Measurements from ENCODE around the gene ANAPC2.

The ANAPC2 gene

GRCh38 chr9:137172901-137173795, 15.2 kb downstream of the ANAPC2 start:
- DNase-seq = no peak

- no peak for DNase-seq
Measured at GRCh38 chr9:137171149-137171900, 17.0 kb downstream of the ANAPC2 start.

- no peak for DNase-seq
Measured at GRCh38 chr9:137170486-137171148, 17.7 kb downstream of the ANAPC2 start.

- DNase-seq = no peak
Measured at GRCh38 chr9:137169896-137170358, 18.4 kb downstream of the ANAPC2 start, which contains the start of gene LRRC26. Gene LRRC26 (minus strand): TSS chr9:137170051. CDS start chr9:137169943, 108 bp downstream.

- peak; percentile 86 for DNase-seq
Measured at GRCh38 chr9:137168904-137169856, 19.2 kb downstream of the ANAPC2 start.

GRCh38 chr9:137168573-137168903, 19.8 kb downstream of the ANAPC2 start:
- DNase-seq = no peak

GRCh38 chr9:137167747-137168572, 20.4 kb downstream of the ANAPC2 start:
- DNase-seq = peak; percentile 19

GRCh38 chr9:137167277-137167746, 21.0 kb downstream of the ANAPC2 start:
- no peak for DNase-seq

GRCh38 chr9:137166380-137167229, 21.8 kb downstream of the ANAPC2 start:
- DNase-seq = no peak

GRCh38 chr9:137165250-137165836, 23.0 kb downstream of the ANAPC2 start:
- DNase-seq = no peak

GRCh38 chr9:137164370-137165249, 23.8 kb downstream of the ANAPC2 start:
- no peak for DNase-seq

GRCh38 chr9:137163805-137164204, 24.6 kb downstream of the ANAPC2 start:
- DNase-seq = no peak

- no peak for DNase-seq
Measured at GRCh38 chr9:137163365-137163715, 25.0 kb downstream of the ANAPC2 start.

GRCh38 chr9:137162505-137163364, 25.6 kb downstream of the ANAPC2 start:
- peak; percentile 1 for DNase-seq

GRCh38 chr9:137161558-137162486, 26.5 kb downstream of the ANAPC2 start:
- no peak for DNase-seq

All from NCI-H526 treated with DMSO at 0.1 percent for 48 hours (cell line).